SK-N-SH (cell line): ENCODE results near the gene GLUL.

Source experiments
- CTCF ChIP-seq: fragments of 200-600 bp; sonication (generic); IDR thresholded peaks from 2 replicates; pipeline ENCODE4 v1.6.1; 2017; ENCODE audit warnings: antibody characterized with exemption, mild to moderate bottlenecking, moderate library complexity
- EP300 ChIP-seq, 2 experiments: IDR thresholded peaks; 2 replicates each; pipeline versions ENCODE4 v1.4.0 to v1.6.1; 2012; ENCODE audit warnings: borderline replicate concordance in 1 of 2, low read depth in 1 of 2, low read length in 1 of 2
- GABPA ChIP-seq: IDR thresholded peaks from 2 replicates; pipeline ENCODE4 v1.4.0; 2012; ENCODE audit warnings: low read depth, mild to moderate bottlenecking
- MXI1 ChIP-seq: IDR thresholded peaks from 2 replicates; pipeline ENCODE4 v1.6.1; 2012; ENCODE audit warnings: mild to moderate bottlenecking, low read depth, low read length, improper control_type of control experiment
- NRF1 ChIP-seq: IDR thresholded peaks from 2 replicates; pipeline ENCODE4 v1.6.1; 2012; ENCODE audit warnings: low read depth, mild to moderate bottlenecking, low read length
- REST ChIP-seq: IDR thresholded peaks from 2 replicates; pipeline ENCODE4 v1.6.1; 2012; ENCODE audit warnings: mild to moderate bottlenecking, low read depth, low read length, moderate library complexity
- USF2 ChIP-seq: fragments of 150-350 bp; IDR thresholded peaks from 2 replicates; pipeline ENCODE4 v1.6.1; 2017; ENCODE audit warnings: antibody characterized with exemption, low read length, low read depth, borderline replicate concordance

- TF ChIP-seq NRF1 (no peak), CTCF (no peak), REST (no peak), MXI1 (no peak), USF2 (no peak), EP300 (IDR thresholded peaks at IDR 0.05; ENCODE audit: borderline replicate concordance in 1 of 2, low read depth in 1 of 2, low read length in 1 of 2) (no peak), GABPA (no peak)
Measured at GRCh38 chr1:182359645-182360044, 31.9 kb downstream of the GLUL start.
